ENCODE data around the gene MYMK. TPM values are rescaled to one million over a fixed set of nuclear protein-coding genes. Genes with fewer than 3 reads are reported as not detected.

MYMK gene, protein sequence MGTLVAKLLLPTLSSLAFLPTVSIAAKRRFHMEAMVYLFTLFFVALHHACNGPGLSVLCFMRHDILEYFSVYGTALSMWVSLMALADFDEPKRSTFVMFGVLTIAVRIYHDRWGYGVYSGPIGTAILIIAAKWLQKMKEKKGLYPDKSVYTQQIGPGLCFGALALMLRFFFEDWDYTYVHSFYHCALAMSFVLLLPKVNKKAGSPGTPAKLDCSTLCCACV
- total RNA-seq, result not detected in 2 replicates

DNA sequence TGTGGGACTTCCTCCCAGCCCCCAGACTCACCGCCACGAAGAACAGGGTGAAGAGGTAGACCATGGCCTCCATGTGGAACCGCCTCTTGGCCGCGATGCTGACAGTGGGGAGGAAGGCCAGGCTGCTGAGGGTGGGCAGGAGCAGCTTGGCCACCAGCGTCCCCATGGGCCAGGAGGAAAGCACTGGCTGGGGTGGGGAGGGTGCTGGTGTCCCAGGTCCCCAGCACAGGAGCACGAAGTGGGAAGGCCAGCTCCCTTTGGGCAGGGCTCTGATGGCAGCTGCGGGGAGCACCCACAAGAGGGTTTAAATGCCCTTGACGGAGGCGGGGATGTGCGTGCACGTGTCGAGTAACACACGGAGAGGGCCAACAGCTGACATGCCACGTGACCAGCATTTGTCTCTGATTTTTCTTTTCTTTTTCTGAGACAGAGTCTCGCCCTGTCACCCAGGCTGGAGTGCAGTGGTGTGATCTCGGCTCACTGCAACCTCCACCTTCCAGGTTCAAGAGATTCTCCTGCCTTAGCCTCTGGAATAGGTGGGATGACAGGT lies at the start of gene MYMK:
MYMK (minus strand) TSS at position 281 of the 550 bp plus-strand sequence; CDS start at position 166, 115 bp downstream.

DNA sequence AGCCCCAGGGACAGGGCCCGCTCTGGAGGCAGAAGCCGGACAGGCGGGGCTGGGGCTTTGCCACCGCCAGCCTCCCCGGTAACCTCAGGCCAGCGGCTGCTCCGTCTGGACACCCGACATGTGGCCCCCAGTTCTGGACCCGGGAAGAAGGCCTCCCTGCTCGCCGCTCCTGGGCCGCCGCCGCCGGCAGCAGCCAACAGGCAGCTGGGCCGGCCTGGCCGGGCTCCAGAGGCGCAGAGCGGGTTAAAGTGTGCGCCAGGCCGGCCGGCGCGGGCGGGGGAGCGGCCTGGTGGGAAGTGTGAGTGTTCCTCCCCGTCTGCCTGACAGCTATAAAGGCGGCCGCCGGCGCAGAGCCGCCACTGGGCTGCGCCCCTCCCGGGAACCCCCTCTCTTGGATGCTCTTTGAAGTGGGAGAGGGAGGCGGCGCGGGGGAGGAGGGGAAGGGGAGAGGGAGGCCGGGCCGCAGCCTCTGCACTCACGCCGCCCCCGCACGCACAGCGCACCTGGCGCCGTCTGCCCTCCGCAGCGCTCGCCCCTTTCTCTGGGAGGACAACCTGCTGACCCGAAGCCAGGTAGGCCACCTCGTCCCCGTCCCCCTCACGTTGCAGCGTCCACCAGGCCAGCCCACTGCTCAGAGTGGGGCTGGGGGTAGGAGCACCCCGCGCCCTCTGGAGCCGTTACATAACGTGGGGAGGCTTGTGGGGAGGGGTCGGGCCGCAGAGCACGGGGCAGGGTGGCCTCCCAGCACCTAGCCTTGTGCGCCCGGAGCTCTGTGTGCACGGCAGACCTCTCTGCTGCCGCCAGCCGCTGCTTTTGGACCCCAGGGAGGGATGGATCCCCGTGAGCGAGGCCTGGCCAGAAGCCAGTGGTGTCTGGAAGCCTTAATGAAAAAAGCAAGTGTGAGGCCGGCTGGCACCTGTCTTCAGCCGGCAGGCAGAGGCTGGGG lies 9.9 kb upstream of the MYMK start, which contains the start of gene ADAMTSL2:
ADAMTSL2 (plus strand) TSS at position 359 of the 946 bp plus-strand sequence. CDS start 2,009 bp downstream, outside the sequence.

DNA sequence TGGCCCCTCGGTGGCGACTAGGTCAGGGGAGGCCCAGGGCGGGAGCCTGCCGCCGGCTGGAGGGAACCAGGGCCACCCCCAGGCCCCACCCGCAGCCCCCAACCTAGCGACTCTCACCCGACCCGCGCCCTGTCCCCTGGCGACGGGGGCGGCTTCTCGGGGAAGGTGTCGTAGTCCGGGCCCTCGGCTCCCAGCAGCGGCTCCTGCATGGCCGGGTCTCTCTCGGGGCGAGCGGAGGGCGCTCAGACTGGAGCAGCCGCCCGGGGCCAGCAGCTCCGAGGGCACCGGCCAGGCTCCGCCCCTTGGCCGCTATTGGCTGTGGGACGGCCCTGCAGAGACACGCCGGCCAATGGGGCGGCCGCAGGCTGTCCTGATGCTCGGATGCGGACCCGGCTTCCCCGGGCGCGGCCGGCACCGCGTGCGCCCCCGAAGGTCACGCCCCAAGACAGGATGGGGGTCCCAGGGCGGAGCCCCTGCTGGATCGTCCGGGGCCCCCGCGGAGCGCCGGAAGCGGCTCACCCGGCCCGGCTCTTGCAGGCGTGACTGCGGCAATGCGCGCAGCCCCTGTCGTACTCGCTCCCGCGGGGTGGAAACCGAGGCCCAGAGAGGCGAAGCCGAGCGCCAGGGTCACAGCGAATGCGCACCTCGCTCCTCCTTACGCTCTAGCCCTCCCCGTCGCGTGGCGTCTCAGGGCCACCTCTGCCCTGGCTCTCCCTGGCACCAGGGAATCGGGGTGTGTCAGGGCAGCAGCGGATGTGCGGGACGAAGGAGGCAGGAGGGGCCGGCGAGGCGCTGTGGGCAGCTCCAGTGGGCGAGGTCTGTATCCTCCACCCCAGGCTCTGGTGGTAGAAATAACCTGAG lies 45.7 kb downstream of the MYMK start, which contains the start of gene SLC2A6:
SLC2A6 (minus strand) TSS at position 249 of the 861 bp plus-strand sequence; CDS start at position 209, 40 bp downstream.

Other genes with a start within 250 kb of the MYMK start
- gene ABO, start 249.8 kb downstream of the MYMK start, total RNA-seq, result under 0.01 TPM in 1 of 2 replicates, not detected in the other
- gene SURF6, start 188.8 kb downstream of the MYMK start, total RNA-seq, result 12.3 and 13.5 TPM in 2 replicates
- 21.7 and 22.0 TPM in 2 replicates for gene MED22, start 176.8 kb downstream of the MYMK start, total RNA-seq
- 2,205 and 2,513 TPM in 2 replicates for gene RPL7A, start 176.7 kb downstream of the MYMK start, total RNA-seq
- 21.5 and 25.6 TPM in 2 replicates for gene SURF1, start 168.5 kb downstream of the MYMK start, total RNA-seq
- gene SURF2, start 168.4 kb downstream of the MYMK start, total RNA-seq, result 9.2 and 19.3 TPM in 2 replicates
- gene SURF4, start 148.9 kb downstream of the MYMK start, total RNA-seq, result 547 and 670 TPM in 2 replicates
- gene STKLD1, start 148.6 kb downstream of the MYMK start, total RNA-seq, result 0.77 and 1.1 TPM in 2 replicates
- 15.9 and 17.6 TPM in 2 replicates for gene REXO4, start 106.9 kb downstream of the MYMK start, total RNA-seq
- gene ADAMTS13, start 102.6 kb downstream of the MYMK start, total RNA-seq, result 0.77 and 2.7 TPM in 2 replicates
- 4.0 and 9.4 TPM in 2 replicates for gene CACFD1, start 65.0 kb downstream of the MYMK start, total RNA-seq
- 16.2 and 17.4 TPM in 2 replicates for gene SLC2A6, start 45.9 kb downstream of the MYMK start, total RNA-seq
- not detected in 2 replicates for gene ADAMTSL2, start 9.7 kb upstream of the MYMK start, total RNA-seq
- gene FAM163B, start 84.4 kb upstream of the MYMK start, total RNA-seq, result not detected in 2 replicates
- not detected in 2 replicates for gene DBH, start 111.4 kb upstream of the MYMK start, total RNA-seq
- gene SARDH, start 213.4 kb upstream of the MYMK start, total RNA-seq, result 4.2 and 13.7 TPM in 2 replicates